H9 (cell line): ENCODE results near the gene BCAS3. TPM values are rescaled to one million over a fixed set of nuclear protein-coding genes. Genes with fewer than 3 reads are reported as not detected.

Source experiments
- DNase-seq: peaks from one replicate; pipeline ENCODE4 v3.0.0-alpha.2; 2017
- H2AFZ ChIP-seq: one replicate; pipeline ENCODE4 v1.6.1; 2013; ENCODE audit warnings: mild to moderate bottlenecking, low read length, control low read depth, moderate library complexity
- H2AK5ac ChIP-seq: 2 replicates; pipeline ENCODE4 v1.6.1; 2013; ENCODE audit warnings: low read length, control low read depth, mixed read lengths; ENCODE audit not compliant: insufficient read length
- H2BK120ac ChIP-seq: one replicate; pipeline ENCODE4 v1.6.1; 2013; ENCODE audit warnings: low read depth, mild to moderate bottlenecking, low read length, control low read depth, inconsistent platforms; ENCODE audit not compliant: poor library complexity, severe bottlenecking
- H2BK12ac ChIP-seq: 2 replicates; pipeline ENCODE4 v1.6.1; 2013; ENCODE audit warnings: low read length, control low read depth, mixed read lengths, low read depth; ENCODE audit not compliant: insufficient read length
- H2BK15ac ChIP-seq: 2 replicates; pipeline ENCODE4 v1.6.1; 2013; ENCODE audit warnings: low read depth, low read length, control low read depth
- H2BK20ac ChIP-seq: one replicate; pipeline ENCODE4 v1.6.1; 2013; ENCODE audit warnings: low read depth, mild to moderate bottlenecking, low read length, control low read depth, inconsistent platforms; ENCODE audit not compliant: poor library complexity, severe bottlenecking
- H2BK5ac ChIP-seq: 2 replicates; pipeline ENCODE4 v1.6.1; 2013; ENCODE audit warnings: low read length, control low read depth, mixed read lengths; ENCODE audit not compliant: insufficient read length
- H3K14ac ChIP-seq: 2 replicates; pipeline ENCODE4 v1.6.1; 2013; ENCODE audit warnings: low read length, control low read depth; ENCODE audit not compliant: insufficient read depth
- H3K18ac ChIP-seq: 2 replicates; pipeline ENCODE4 v1.6.1; 2013; ENCODE audit warnings: low read depth, mild to moderate bottlenecking, mixed read lengths, low read length, control low read depth; ENCODE audit not compliant: insufficient read length
- H3K23ac ChIP-seq: 2 replicates; pipeline ENCODE4 v1.6.1; 2013; ENCODE audit warnings: low read length, control low read depth, mixed read lengths, low read depth; ENCODE audit not compliant: insufficient read length
- H3K23me2 ChIP-seq: 2 replicates; pipeline ENCODE4 v1.6.1; 2013; ENCODE audit warnings: low read depth, mild to moderate bottlenecking, mixed read lengths, low read length, control low read depth; ENCODE audit not compliant: insufficient read length, poor library complexity, severe bottlenecking
- H3K27ac ChIP-seq: 2 replicates; pipeline ENCODE4 v1.5.1; 2013; ENCODE audit warnings: low read length, control low read depth, mixed read lengths, low read depth; ENCODE audit not compliant: insufficient read length
- H3K27me3 ChIP-seq: 2 replicates; pipeline ENCODE4 v1.6.1; 2013; ENCODE audit warnings: low read length, control low read depth, inconsistent platforms; ENCODE audit not compliant: insufficient read depth
- H3K4ac ChIP-seq: 2 replicates; pipeline ENCODE4 v1.6.1; 2013; ENCODE audit warnings: low read depth, mild to moderate bottlenecking, control low read depth, inconsistent platforms, low read length, moderate library complexity
- H3K4me1 ChIP-seq: 2 replicates; pipeline ENCODE4 v1.6.1; 2013; ENCODE audit warnings: low read length, control low read depth, inconsistent platforms; ENCODE audit not compliant: insufficient read depth
- H3K4me2 ChIP-seq: 2 replicates; pipeline ENCODE4 v1.6.1; 2013; ENCODE audit warnings: low read length, control low read depth, mixed read lengths; ENCODE audit not compliant: insufficient read length, insufficient read depth
- H3K56ac ChIP-seq: 2 replicates; pipeline ENCODE4 v1.6.1; 2013; ENCODE audit warnings: low read depth, mild to moderate bottlenecking, mixed read lengths, low read length, control low read depth; ENCODE audit not compliant: insufficient read length
- H3K79me1 ChIP-seq: 2 replicates; pipeline ENCODE4 v1.6.1; 2013; ENCODE audit warnings: low read depth, mild to moderate bottlenecking, moderate library complexity, low read length, control low read depth, inconsistent platforms; ENCODE audit not compliant: insufficient read depth, poor library complexity, severe bottlenecking
- H3K79me2 ChIP-seq: 2 replicates; pipeline ENCODE4 v1.6.1; 2013; ENCODE audit warnings: low read length, control low read depth, inconsistent platforms; ENCODE audit not compliant: insufficient read depth
- H3K9ac ChIP-seq: 2 replicates; pipeline ENCODE4 v1.6.1; 2013; ENCODE audit warnings: low read length, control low read depth, mixed read lengths; ENCODE audit not compliant: insufficient read length; ENCODE audit errors: extremely low read depth
- H3K9me3 ChIP-seq: one replicate; pipeline ENCODE4 v1.6.1; 2013; ENCODE audit warnings: low read depth, low read length, inconsistent platforms; ENCODE audit not compliant: control insufficient read depth
- H3T11ph ChIP-seq: one replicate; pipeline ENCODE4 v1.6.1; 2013; ENCODE audit warnings: mild to moderate bottlenecking, low read length, control low read depth, inconsistent platforms
- H4K20me1 ChIP-seq: one replicate; pipeline ENCODE4 v1.6.1; 2013; ENCODE audit not compliant: control insufficient read depth, insufficient read length, insufficient read depth
- H4K5ac ChIP-seq: 2 replicates; pipeline ENCODE4 v1.6.1; 2013; ENCODE audit warnings: low read depth, mild to moderate bottlenecking, mixed read lengths, low read length, control low read depth; ENCODE audit not compliant: insufficient read length
- H4K8ac ChIP-seq: replicated peaks from 2 replicates; pipeline ENCODE4 v1.6.1; 2013; ENCODE audit warnings: low read length, control low read depth, mixed read lengths, low read depth; ENCODE audit not compliant: insufficient read length
- H4K91ac ChIP-seq: 2 replicates; pipeline ENCODE4 v1.6.1; 2013; ENCODE audit warnings: low read depth, mild to moderate bottlenecking, moderate library complexity, mixed read lengths, low read length, control low read depth; ENCODE audit not compliant: insufficient read length
- H3K27ac Mint-ChIP-seq, 3 experiments: 2 replicates in 2 of 3; 3 replicates in 1 of 3; pipeline ENCODE4 v1.8.0; 2020 to 2021; ENCODE audit warnings: mixed read lengths in 3 of 3, mild to moderate bottlenecking in 1 of 3, moderate library complexity in 1 of 3
- H3K27me3 Mint-ChIP-seq: 2 replicates; pipeline ENCODE4 v1.8.0; 2021; ENCODE audit warnings: low read depth, mild to moderate bottlenecking, moderate library complexity, mixed read lengths
- H3K36me3 Mint-ChIP-seq, 3 experiments: 2 replicates in 2 of 3; 3 replicates in 1 of 3; pipeline ENCODE4 v1.8.0; 2020 to 2021; ENCODE audit warnings: low read depth in 3 of 3, mixed read lengths in 3 of 3; ENCODE audit not compliant: insufficient read depth in 1 of 3
- H3K4me1 Mint-ChIP-seq, 2 experiments: 2 replicates each; pipeline ENCODE4 v1.8.0; 2020; ENCODE audit warnings: mixed read lengths in 2 of 2
- H3K4me3 Mint-ChIP-seq, 2 experiments: 2 replicates in 1 of 2; 3 replicates in 1 of 2; pipeline ENCODE4 v1.8.0; 2020 to 2021; ENCODE audit warnings: mild to moderate bottlenecking in 2 of 2, mixed read lengths in 2 of 2, moderate library complexity in 1 of 2
- H3K9me3 Mint-ChIP-seq, 2 experiments: 2 replicates in 1 of 2; 3 replicates in 1 of 2; pipeline ENCODE4 v1.8.0; 2020; ENCODE audit warnings: mild to moderate bottlenecking in 2 of 2, mixed read lengths in 2 of 2, moderate library complexity in 1 of 2
- WGBS: extraction: QIAGEN DNeasy Blood & Tissue Kit; methylation state at CpG from one replicate; pipeline ENCODE4 v1.1.7; 2013; ENCODE audit warnings: missing lambda C conversion rate, low lambda C conversion rate, mixed read lengths; ENCODE audit not compliant: insufficient read length; ENCODE audit errors: extremely low coverage; 5-methylcytosine and 5-hydroxymethylcytosine counted together
- total RNA-seq: library from RNA; stranded (reverse); gene quantifications from 2 replicates; pipeline ENCODE4 v1.2.1, GENCODE V29; 2021
- TF ChIP-seq, protein P1 (sequence below): fragments of 200-600 bp; sonication (generic); conservative IDR thresholded peaks from 3 replicates; pipeline ENCODE4 v1.8.0; 2021; ENCODE audit warnings: antibody characterized with exemption, mild to moderate bottlenecking

Gene BCAS3
- total RNA-seq, 1 experiment from 2014 or later: 22.4 TPM

GRCh38 chr17:61249649-61250299 is 572.1 kb downstream of the BCAS3 start:
- H3K9me3 ChIP-seq: no peaks in the 10 kb centered on the region
- no peaks in the 10 kb centered on the region for H3K79me1 ChIP-seq
- no peak overlapping the region for H2AFZ ChIP-seq
- Mint-ChIP-seq H3K27me3 (no peaks in the 10 kb centered on the region), H3K36me3 (no peaks in the 10 kb centered on the region), H3K4me1 (peaks cover 34 to 37% of the 10 kb centered on the region in 2 experiments), H3K27ac (no peak overlapping the region), H3K4me3 (no peak overlapping the region), H3K9me3 (no peaks in the 10 kb centered on the region)
- H3K79me2 ChIP-seq: no peaks in the 10 kb centered on the region
- peaks cover 6% of the 10 kb centered on the region; the same call in 1 of the 2 replicates for H3K4me1 ChIP-seq
- no peak overlapping the region for H4K5ac ChIP-seq
- H2BK15ac ChIP-seq: no peak overlapping the region
- no peak overlapping the region for H2AK5ac ChIP-seq
- H4K8ac ChIP-seq: no peak overlapping the region
- H3K14ac ChIP-seq: no peak overlapping the region
- WGBS: no CpG with 5 or more reads among the region's 4 CpGs
- no peak overlapping the region for H3K4me2 ChIP-seq
- no peak overlapping the region for H2BK120ac ChIP-seq
- H3K56ac ChIP-seq: no peak overlapping the region
- no peaks in the 10 kb centered on the region for H4K20me1 ChIP-seq
- H3K18ac ChIP-seq: no peak overlapping the region
- H3K4ac ChIP-seq: no peak overlapping the region
- H3T11ph ChIP-seq: no peak overlapping the region
- no peak overlapping the region for H3K9ac ChIP-seq
- H2BK20ac ChIP-seq: no peak overlapping the region
- no peak for DNase-seq
- H4K91ac ChIP-seq: no peak overlapping the region
- H3K27ac ChIP-seq: no peak overlapping the region
- no peak overlapping the region for H3K23ac ChIP-seq
- TF ChIP-seq, protein P1, sequence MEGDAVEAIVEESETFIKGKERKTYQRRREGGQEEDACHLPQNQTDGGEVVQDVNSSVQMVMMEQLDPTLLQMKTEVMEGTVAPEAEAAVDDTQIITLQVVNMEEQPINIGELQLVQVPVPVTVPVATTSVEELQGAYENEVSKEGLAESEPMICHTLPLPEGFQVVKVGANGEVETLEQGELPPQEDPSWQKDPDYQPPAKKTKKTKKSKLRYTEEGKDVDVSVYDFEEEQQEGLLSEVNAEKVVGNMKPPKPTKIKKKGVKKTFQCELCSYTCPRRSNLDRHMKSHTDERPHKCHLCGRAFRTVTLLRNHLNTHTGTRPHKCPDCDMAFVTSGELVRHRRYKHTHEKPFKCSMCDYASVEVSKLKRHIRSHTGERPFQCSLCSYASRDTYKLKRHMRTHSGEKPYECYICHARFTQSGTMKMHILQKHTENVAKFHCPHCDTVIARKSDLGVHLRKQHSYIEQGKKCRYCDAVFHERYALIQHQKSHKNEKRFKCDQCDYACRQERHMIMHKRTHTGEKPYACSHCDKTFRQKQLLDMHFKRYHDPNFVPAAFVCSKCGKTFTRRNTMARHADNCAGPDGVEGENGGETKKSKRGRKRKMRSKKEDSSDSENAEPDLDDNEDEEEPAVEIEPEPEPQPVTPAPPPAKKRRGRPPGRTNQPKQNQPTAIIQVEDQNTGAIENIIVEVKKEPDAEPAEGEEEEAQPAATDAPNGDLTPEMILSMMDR: no peak
- no peak overlapping the region for H2BK12ac ChIP-seq
- H3K27me3 ChIP-seq: no peaks in the 10 kb centered on the region
- no peaks in the 10 kb centered on the region for H3K23me2 ChIP-seq
- no peak overlapping the region for H2BK5ac ChIP-seq
